Activated CD4-positive, alpha-beta T cell treated with anti-CD3 and anti-CD28 coated beads for 36 hours (primary cell): ENCODE measurements around the gene TMEM132D. TPM values are rescaled to one million over a fixed set of nuclear protein-coding genes. Genes with fewer than 3 reads are reported as not detected.
"Not testable (repeated sequence)": the region's sequence is repeated elsewhere in the genome, so short reads cannot be mapped to it uniquely, and the experiment has no call there.

Experiments
- ATAC-seq: fragments of 200-7000 bp; cut with Tn5 transposase; one replicate; pipeline ENCODE4 v1.10.0; 2021; ENCODE audit warnings: mild to moderate bottlenecking, moderate library complexity
- CTCF ChIA-PET: fragments of 350-600 bp; sonication (Branson Sonifier 250); formaldehyde crosslinking; loops from one replicate; lab custom pipeline; 2021; ENCODE audit warnings: antibody characterized with exemption; lab: Charles Lee
- POLR2A ChIA-PET: fragments of 350-600 bp; sonication (Branson Sonifier 250); formaldehyde crosslinking; loops from one replicate; lab custom pipeline; 2021; ENCODE audit warnings: antibody characterized with exemption, inconsistent platforms; lab: Charles Lee
- DNase-seq: peaks from one replicate; pipeline ENCODE4 v3.0.0-alpha.2; 2020
- H3K27ac Mint-ChIP-seq: one replicate; pipeline ENCODE4 v1.8.0; 2021; ENCODE audit warnings: mixed read lengths
- H3K27me3 Mint-ChIP-seq: one replicate; pipeline ENCODE4 v1.8.0; 2021; ENCODE audit warnings: mixed read lengths
- H3K36me3 Mint-ChIP-seq: one replicate; pipeline ENCODE4 v1.8.0; 2021; ENCODE audit warnings: low read depth, mixed read lengths
- H3K4me1 Mint-ChIP-seq: one replicate; pipeline ENCODE4 v1.8.0; 2021; ENCODE audit warnings: mixed read lengths
- H3K4me3 Mint-ChIP-seq: one replicate; pipeline ENCODE4 v1.8.0; 2021; ENCODE audit warnings: mild to moderate bottlenecking, moderate library complexity, mixed read lengths
- H3K9me3 Mint-ChIP-seq: one replicate; pipeline ENCODE4 v1.8.0; 2021; ENCODE audit warnings: low read depth, mixed read lengths
- intact Hi-C, 2 experiments: fragments of 100-400 bp; cut with DNase I in 1 of 2; cut with micrococcal nuclease in 1 of 2; formaldehyde crosslinking; loops; one replicate each; pipeline versions ENCODE4 v1.14.2 to v1.15.1; 2022 to 2024; cut with DNase I, micrococcal nuclease
- total RNA-seq, 2 experiments: library from RNA; stranded (reverse); gene quantifications; one replicate each; pipeline ENCODE4 v1.2.3, GENCODE V29; 2021

TMEM132D gene
- total RNA-seq, 2 experiments from 2014 or later: not detected

- no peaks in the 10 kb centered on the region for H3K36me3 Mint-ChIP-seq
- no peaks in the 10 kb centered on the region for H3K4me1 Mint-ChIP-seq
- CTCF ChIA-PET: no interaction called here
- H3K4me3 Mint-ChIP-seq: no peak overlapping the region
- peaks cover 2% of the 10 kb centered on the region for H3K9me3 Mint-ChIP-seq
- DNase-seq (no peak), ATAC-seq (no peak)
- intact Hi-C loops: no loop called here
- POLR2A ChIA-PET: no interaction called here
- no peaks in the 10 kb centered on the region for H3K27me3 Mint-ChIP-seq
- H3K27ac Mint-ChIP-seq: no peak overlapping the region
These were observed 695.3 kb downstream of the TMEM132D start for GRCh38 chr12:129208566-129208965.

GRCh38 chr12:129207084-129207483 is 696.7 kb downstream of the TMEM132D start:
- ChIA-PET POLR2A (no interaction called here), CTCF (no interaction called here)
- DNase-seq: no peak
- intact Hi-C loops: no loop called here
- no peak for ATAC-seq
- Mint-ChIP-seq H3K4me3 (no peak overlapping the region), H3K27ac (no peak overlapping the region), H3K9me3 (peaks cover 2% of the 10 kb centered on the region), H3K36me3 (no peaks in the 10 kb centered on the region), H3K27me3 (no peaks in the 10 kb centered on the region), H3K4me1 (no peaks in the 10 kb centered on the region)

GRCh38 chr12:129203456-129203855 is 700.4 kb downstream of the TMEM132D start:
- ATAC-seq: no peak
- Mint-ChIP-seq H3K4me1 (no peaks in the 10 kb centered on the region), H3K36me3 (no peaks in the 10 kb centered on the region), H3K27me3 (no peaks in the 10 kb centered on the region), H3K9me3 (peaks cover 5% of the 10 kb centered on the region), H3K4me3 (no peak overlapping the region), H3K27ac (no peak overlapping the region)
- intact Hi-C loops: no loop called here
- DNase-seq: no peak
- ChIA-PET CTCF (no interaction called here), POLR2A (no interaction called here)

GRCh38 chr12:129202109-129202814 is 701.6 kb downstream of the TMEM132D start:
- ATAC-seq: peak; percentile 66
- Mint-ChIP-seq H3K36me3 (no peaks in the 10 kb centered on the region), H3K27ac (no peak overlapping the region), H3K9me3 (peaks cover 7% of the 10 kb centered on the region), H3K4me3 (no peak overlapping the region), H3K4me1 (no peaks in the 10 kb centered on the region), H3K27me3 (no peaks in the 10 kb centered on the region)
- DNase-seq: peak; percentile 8
- POLR2A ChIA-PET: no interaction called here
- CTCF ChIA-PET: no interaction called here
- intact Hi-C loops: no loop called here

GRCh38 chr12:129201029-129201428 is 702.8 kb downstream of the TMEM132D start:
- DNase-seq: no peak
- CTCF ChIA-PET: no interaction called here
- Mint-ChIP-seq H3K36me3 (no peaks in the 10 kb centered on the region), H3K4me3 (no peak overlapping the region), H3K4me1 (no peaks in the 10 kb centered on the region), H3K27me3 (no peaks in the 10 kb centered on the region), H3K27ac (no peak overlapping the region), H3K9me3 (peaks cover 9% of the 10 kb centered on the region)
- ATAC-seq: no peak
- POLR2A ChIA-PET: no interaction called here
- intact Hi-C loops: no loop called here

GRCh38 chr12:129200576-129200975 is 703.2 kb downstream of the TMEM132D start:
- ChIA-PET POLR2A (no interaction called here), CTCF (no interaction called here)
- Mint-ChIP-seq H3K27me3 (no peaks in the 10 kb centered on the region), H3K9me3 (peaks cover 9% of the 10 kb centered on the region), H3K27ac (no peak overlapping the region), H3K36me3 (no peaks in the 10 kb centered on the region), H3K4me3 (no peak overlapping the region), H3K4me1 (no peaks in the 10 kb centered on the region)
- ATAC-seq (no peak), DNase-seq (no peak)
- intact Hi-C loops: no loop called here

- Mint-ChIP-seq H3K4me1 (no peaks in the 10 kb centered on the region), H3K27ac (no peak overlapping the region), H3K9me3 (peaks cover 16% of the 10 kb centered on the region), H3K36me3 (no peaks in the 10 kb centered on the region), H3K4me3 (no peak overlapping the region), H3K27me3 (no peaks in the 10 kb centered on the region)
- POLR2A ChIA-PET: no interaction called here
- intact Hi-C loops: no loop called here
- no peak for ATAC-seq
- DNase-seq: no peak
- CTCF ChIA-PET: no interaction called here
These were observed 706.9 kb downstream of the TMEM132D start for GRCh38 chr12:129196927-129197326.

GRCh38 chr12:129195081-129195480 is 708.7 kb downstream of the TMEM132D start:
- H3K36me3 Mint-ChIP-seq: no peaks in the 10 kb centered on the region
- no peak overlapping the region for H3K27ac Mint-ChIP-seq
- intact Hi-C loops: no loop called here
- H3K4me3 Mint-ChIP-seq: no peak overlapping the region
- H3K9me3 Mint-ChIP-seq: peaks cover 16% of the 10 kb centered on the region
- CTCF ChIA-PET: no interaction called here
- POLR2A ChIA-PET: no interaction called here
- no peaks in the 10 kb centered on the region for H3K4me1 Mint-ChIP-seq
- DNase-seq (no peak), ATAC-seq (no peak)
- no peaks in the 10 kb centered on the region for H3K27me3 Mint-ChIP-seq

- ATAC-seq (no peak), DNase-seq (peak; percentile 47)
- Mint-ChIP-seq H3K9me3 (peaks cover 12% of the 10 kb centered on the region), H3K4me1 (no peaks in the 10 kb centered on the region), H3K27me3 (no peaks in the 10 kb centered on the region), H3K27ac (no peak overlapping the region), H3K36me3 (no peaks in the 10 kb centered on the region), H3K4me3 (no peak overlapping the region)
- CTCF ChIA-PET: interaction anchor here (0.6 to 0.8 kb wide), 3 partner anchors 17 to 55 kb away, joined by 3 read pairs; no protein-coding TSS in a partner anchor
- intact Hi-C loops: loop anchor here (1.0 to 5.0 kb wide), 4 partner anchors 718 to 821 kb away; no protein-coding TSS in a partner anchor
- POLR2A ChIA-PET: no interaction called here
These were observed 710.5 kb downstream of the TMEM132D start for GRCh38 chr12:129193263-129193871.

GRCh38 chr12:129190827-129191226 is 713.0 kb downstream of the TMEM132D start:
- Mint-ChIP-seq H3K9me3 (peaks cover 10% of the 10 kb centered on the region), H3K27ac (no peak overlapping the region), H3K36me3 (no peaks in the 10 kb centered on the region), H3K27me3 (no peaks in the 10 kb centered on the region), H3K4me1 (no peaks in the 10 kb centered on the region), H3K4me3 (no peak overlapping the region)
- DNase-seq (no peak), ATAC-seq (no peak)
- ChIA-PET CTCF (interaction anchor here (0.6 kb wide), 1 partner anchor 441 kb away, joined by 3 read pairs; no protein-coding TSS in a partner anchor), POLR2A (no interaction called here)
- intact Hi-C loops: loop anchor here in 1 of 2 experiments (5.0 kb wide), 2 partner anchors 721 to 821 kb away; no protein-coding TSS in a partner anchor

- CTCF ChIA-PET, H3K4me1 Mint-ChIP-seq, H3K4me3 Mint-ChIP-seq, ATAC-seq, H3K27ac Mint-ChIP-seq, DNase-seq, POLR2A ChIA-PET, H3K27me3 Mint-ChIP-seq, H3K36me3 Mint-ChIP-seq: not testable (repeated sequence)
- intact Hi-C loops: loop anchor here in 1 of 2 experiments (5.0 kb wide), 2 partner anchors 722 to 822 kb away; no protein-coding TSS in a partner anchor
- peaks cover 10% of the 10 kb centered on the region for H3K9me3 Mint-ChIP-seq
These were observed 713.9 kb downstream of the TMEM132D start for GRCh38 chr12:129189879-129190278.

- Mint-ChIP-seq H3K4me3 (no peak overlapping the region), H3K4me1 (no peaks in the 10 kb centered on the region), H3K36me3 (no peaks in the 10 kb centered on the region), H3K27ac (no peak overlapping the region), H3K27me3 (peaks cover 2% of the 10 kb centered on the region), H3K9me3 (peaks cover 4% of the 10 kb centered on the region)
- CTCF ChIA-PET: no interaction called here
- DNase-seq: no peak
- POLR2A ChIA-PET: no interaction called here
- ATAC-seq: no peak
- intact Hi-C loops: no loop called here
These were observed 716.9 kb downstream of the TMEM132D start for GRCh38 chr12:129186952-129187351.
